ENCODE data around the gene ADRA2B. TPM values are rescaled to one million over a fixed set of nuclear protein-coding genes. Genes with fewer than 3 reads are reported as not detected.

Gene ADRA2B
- total RNA-seq, 1 donor from 2014 or later: 0.32 TPM

DNA sequence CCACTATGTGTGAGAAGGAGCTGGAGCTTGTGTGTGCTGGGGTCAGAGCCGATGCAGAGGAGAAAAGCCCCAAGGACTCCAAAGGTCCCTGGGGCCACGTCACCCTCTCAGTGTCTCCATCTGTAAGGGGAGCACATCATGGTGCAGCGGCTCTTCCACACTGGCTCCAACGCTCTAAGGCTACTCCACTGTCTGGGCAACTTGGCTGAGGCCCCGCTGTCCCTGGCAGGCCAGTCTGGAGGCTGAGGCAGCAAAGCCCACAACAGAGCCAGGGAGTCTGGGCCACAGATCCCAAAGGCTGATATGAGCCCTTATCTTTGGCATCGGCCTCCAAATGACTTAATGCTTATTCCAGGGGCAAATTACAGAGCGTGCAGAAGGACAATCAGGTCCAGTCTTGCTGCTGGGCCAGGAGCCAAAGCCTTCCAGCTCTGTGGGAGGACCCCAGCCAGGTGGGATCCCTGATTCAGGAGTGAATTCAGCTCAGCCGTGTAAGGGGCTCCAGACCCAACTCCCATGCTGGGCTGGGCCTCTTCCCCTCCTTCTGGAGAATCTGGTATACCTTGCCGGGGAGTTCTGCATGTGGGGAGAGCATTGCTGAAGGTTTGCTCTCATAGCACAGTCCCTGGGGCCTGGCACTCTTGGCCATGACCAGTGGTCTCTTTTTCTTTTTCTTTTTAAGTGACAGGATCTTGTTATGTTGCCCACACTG is 30.7 kb upstream of the ADRA2B start:
- DNase-seq (peak; percentile 35), ATAC-seq (no peak)
- Histone ChIP-seq H3K27me3 (ENCODE audit: low read depth) (peaks cover 5% of the 10 kb centered on the region), H3K9me3 (no peaks in the 10 kb centered on the region), H3K4me3 (no peak overlapping the region), H3K4me1 (peaks cover 37% of the 10 kb centered on the region), H3K27ac (peak overlapping the region; percentile 58), H3K36me3 (no peaks in the 10 kb centered on the region)
- intact Hi-C loops (cut with DNase I): no loop called here
- TF ChIP-seq CTCF (IDR thresholded peaks at IDR 0.05): no peak

GRCh38 chr2:96146153-96146880 is 29.9 kb upstream of the ADRA2B start:
- Histone ChIP-seq H3K4me3 (peak overlapping the region; percentile 64), H3K27me3 (ENCODE audit: low read depth) (peaks cover 5% of the 10 kb centered on the region), H3K4me1 (peaks cover 37% of the 10 kb centered on the region), H3K9me3 (no peaks in the 10 kb centered on the region), H3K27ac (peak overlapping the region; percentile 58), H3K36me3 (no peaks in the 10 kb centered on the region)
- intact Hi-C loops (cut with DNase I): no loop called here
- TF ChIP-seq CTCF (IDR thresholded peaks at IDR 0.05): no peak
- DNase-seq (peak; percentile 81), ATAC-seq (peak; percentile 26 to 57)

DNA sequence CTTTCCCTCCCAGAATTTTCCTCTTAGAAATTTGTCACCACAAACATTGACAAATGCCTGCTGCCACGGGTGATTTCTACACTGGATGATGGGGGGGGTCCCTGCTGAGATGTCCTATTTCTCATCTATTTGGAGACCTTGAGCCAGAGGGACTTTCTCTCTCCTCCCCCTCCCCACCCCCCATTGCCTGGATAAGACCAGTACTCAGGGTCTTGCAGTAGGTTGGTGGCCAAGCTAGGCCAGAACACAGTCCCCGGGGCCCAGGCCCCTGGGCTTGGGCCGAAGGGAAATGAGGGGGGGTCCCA is 29.4 kb upstream of the ADRA2B start:
- ATAC-seq (no peak), DNase-seq (no peak)
- Histone ChIP-seq H3K9me3 (no peaks in the 10 kb centered on the region), H3K4me3 (peak overlapping the region; percentile 64), H3K27me3 (ENCODE audit: low read depth) (peaks cover 5% of the 10 kb centered on the region), H3K36me3 (no peaks in the 10 kb centered on the region), H3K4me1 (peaks cover 37% of the 10 kb centered on the region), H3K27ac (peak overlapping the region; percentile 58)
- intact Hi-C loops (cut with DNase I): no loop called here
- no peak for TF ChIP-seq CTCF (IDR thresholded peaks at IDR 0.05)

- Histone ChIP-seq H3K36me3 (no peaks in the 10 kb centered on the region), H3K27ac (peak within 1 kb of the TSS; percentile 58), H3K4me3 (peak within 1 kb of the TSS; percentile 64), H3K4me1 (peaks cover 37% of the 10 kb centered on the region), H3K9me3 (no peaks in the 10 kb centered on the region), H3K27me3 (ENCODE audit: low read depth) (peaks cover 5% of the 10 kb centered on the region)
- TF ChIP-seq CTCF (IDR thresholded peaks at IDR 0.05): no peak
- peak; percentile 88 for DNase-seq
- intact Hi-C loops (cut with DNase I): no loop called here
- ATAC-seq: peak; percentile 89 to 90
These were observed 28.9 kb upstream of the ADRA2B start, which contains the start of gene DUSP2 for GRCh38 chr2:96145036-96145847. Gene DUSP2 (minus strand): TSS chr2:96145440. CDS start chr2:96145354, 86 bp downstream.

DNA sequence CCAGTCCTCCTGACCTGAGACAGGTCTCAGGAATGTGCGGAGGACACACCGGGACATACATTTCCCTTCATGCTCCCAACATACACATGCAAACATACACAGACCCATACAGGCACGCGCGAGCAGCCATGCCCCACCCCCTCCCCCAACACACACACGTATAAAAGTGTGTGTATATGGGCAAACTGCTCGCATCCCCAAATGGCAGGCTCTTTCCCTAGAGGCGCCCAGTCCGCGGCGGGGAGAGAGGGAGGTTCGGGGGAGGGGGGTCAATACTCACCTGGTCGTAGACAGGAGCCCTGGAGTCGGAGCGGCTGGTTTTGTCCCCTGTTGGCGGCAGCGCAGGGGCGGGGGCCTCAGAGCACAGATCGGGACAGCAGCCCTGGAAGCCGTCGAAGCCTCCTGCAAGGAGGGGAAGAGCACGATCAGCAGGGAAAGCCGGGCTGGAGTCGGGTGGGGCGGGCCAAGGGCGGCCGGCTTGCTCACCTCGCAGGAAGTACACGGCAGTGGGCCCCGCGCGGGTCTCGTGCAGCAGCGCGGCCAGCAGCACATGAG is 28.2 kb upstream of the ADRA2B start:
- peak overlapping the region; percentile 64 for H3K4me3 ChIP-seq
- intact Hi-C loops (cut with DNase I): no loop called here
- peaks cover 5% of the 10 kb centered on the region for H3K27me3 ChIP-seq (ENCODE audit: low read depth)
- no peak for TF ChIP-seq CTCF (IDR thresholded peaks at IDR 0.05)
- ATAC-seq: no peak
- no peaks in the 10 kb centered on the region for H3K9me3 ChIP-seq
- peaks cover 37% of the 10 kb centered on the region for H3K4me1 ChIP-seq
- no peaks in the 10 kb centered on the region for H3K36me3 ChIP-seq
- DNase-seq: peak; percentile 68
- peak overlapping the region; percentile 58 for H3K27ac ChIP-seq

Measured in lower lobe of right lung (tissue), 2 donors.